ENCODE results near the gene WSCD2.

Gene WSCD2

DNA sequence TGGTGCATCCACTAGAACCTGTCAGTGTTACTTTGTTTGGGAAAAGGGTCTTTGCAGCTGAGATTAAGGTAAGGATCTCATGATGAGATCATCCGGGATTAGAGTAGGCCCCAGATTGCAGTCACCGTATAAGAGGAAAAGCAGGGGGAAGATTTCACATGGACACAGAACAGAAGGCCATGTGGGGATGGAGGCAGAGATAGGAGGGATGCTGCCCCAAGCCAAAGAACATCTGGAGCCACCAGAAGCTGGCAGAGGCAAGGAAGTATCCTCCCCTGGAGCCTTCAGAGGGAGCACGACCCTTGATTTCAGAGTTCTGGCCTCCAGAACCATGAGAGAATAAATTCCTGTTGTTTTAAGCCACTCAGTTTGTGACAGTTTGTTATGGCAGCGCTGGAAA, 170.4 kb downstream of the WSCD2 start:
- DNase-seq (ENCODE audit: low read depth, low spot score), result no peak
